ENCODE data around the gene RAB11FIP2. TPM values are rescaled to one million over a fixed set of nuclear protein-coding genes. Genes with fewer than 3 reads are reported as not detected.

Gene RAB11FIP2
- total RNA-seq, 2 donors from 2014 or later = 11.8 to 18.0 TPM

GRCh38 chr10:118042827-118043242 is 3.9 kb downstream of the RAB11FIP2 start:
- H3K27ac Mint-ChIP-seq = no peak overlapping the region
- peaks cover 11 to 13% of the 10 kb centered on the region in 2 donors for H3K36me3 Mint-ChIP-seq
- no peak for ATAC-seq
- DNase-seq (ENCODE audit: low spot score in 2 of 2) = no peak
- H3K9me3 Mint-ChIP-seq = no peaks in the 10 kb centered on the region

GRCh38 chr10:118042336-118042735 is 4.4 kb downstream of the RAB11FIP2 start:
- DNase-seq (ENCODE audit: low spot score in 2 of 2) (no peak), ATAC-seq (no peak)
- peaks cover 11 to 13% of the 10 kb centered on the region in 2 donors for H3K36me3 Mint-ChIP-seq
- H3K27ac Mint-ChIP-seq = no peak overlapping the region
- H3K9me3 Mint-ChIP-seq = no peaks in the 10 kb centered on the region

GRCh38 chr10:118041316-118041715 is 5.4 kb downstream of the RAB11FIP2 start:
- H3K27ac Mint-ChIP-seq = no peak overlapping the region
- ATAC-seq (no peak), DNase-seq (ENCODE audit: low spot score in 2 of 2) (no peak)
- no peaks in the 10 kb centered on the region for H3K9me3 Mint-ChIP-seq
- H3K36me3 Mint-ChIP-seq = peaks cover 11 to 13% of the 10 kb centered on the region in 2 donors

DNA sequence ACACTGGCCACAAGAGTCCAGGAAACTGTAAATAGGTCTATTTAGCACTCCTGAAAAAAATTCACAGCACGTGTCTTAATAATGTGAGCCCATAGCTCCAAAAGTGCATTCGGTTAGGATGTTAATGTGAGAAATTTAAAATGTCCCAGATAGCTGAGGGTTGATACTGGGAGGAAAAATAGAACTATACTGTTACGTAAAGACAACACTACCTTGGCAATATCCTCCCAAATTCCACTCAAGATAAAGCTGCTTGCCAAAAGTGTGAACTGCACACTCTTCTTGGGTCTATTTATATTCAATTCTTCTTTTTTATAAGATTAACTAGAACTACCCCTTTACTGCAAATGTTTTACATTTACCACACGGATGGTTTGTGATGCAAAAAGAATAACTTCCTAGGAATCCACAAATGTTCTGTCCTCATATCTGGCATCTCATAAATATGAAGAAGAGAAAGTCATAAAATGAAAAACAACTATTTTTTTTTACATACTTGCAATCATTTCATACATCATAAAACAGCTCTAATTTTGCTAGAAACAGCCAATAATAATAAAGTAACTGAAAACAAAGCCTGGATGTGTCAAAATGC is 10.4 kb downstream of the RAB11FIP2 start:
- DNase-seq (ENCODE audit: low spot score in 2 of 2) (no peak), ATAC-seq (no peak)
- Mint-ChIP-seq H3K9me3 (no peaks in the 10 kb centered on the region), H3K27ac (no peak overlapping the region), H3K36me3 (peaks cover 10 to 13% of the 10 kb centered on the region in 2 donors)

GRCh38 chr10:118035354-118036005 is 11.3 kb downstream of the RAB11FIP2 start:
- no peaks in the 10 kb centered on the region for H3K9me3 Mint-ChIP-seq
- no peak overlapping the region for H3K27ac Mint-ChIP-seq
- DNase-seq (ENCODE audit: low spot score in 2 of 2) (no peak), ATAC-seq (no peak)
- H3K36me3 Mint-ChIP-seq = peaks cover 10 to 13% of the 10 kb centered on the region in 2 donors

DNA sequence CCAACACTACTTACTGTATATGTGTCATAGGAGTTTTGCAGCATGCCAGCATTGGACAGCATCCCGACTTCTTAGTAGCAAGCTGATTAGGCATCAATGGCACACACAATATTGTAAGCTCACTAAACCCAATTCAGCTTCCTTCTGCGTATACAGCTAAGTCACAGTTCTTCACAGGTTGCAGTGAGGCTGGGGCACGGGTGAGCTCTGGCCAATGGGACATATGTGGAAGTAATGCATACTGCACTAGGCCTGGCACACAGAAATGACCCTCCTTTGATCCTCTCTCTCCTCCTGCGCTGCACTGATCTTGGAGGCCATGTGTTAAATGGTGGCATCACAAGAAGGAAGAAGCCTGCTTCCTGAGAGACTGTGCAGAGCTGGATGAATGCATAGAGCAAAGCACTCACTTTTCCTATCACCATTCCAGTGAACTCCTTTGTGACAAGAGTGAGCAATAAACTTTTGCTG is 11.9 kb downstream of the RAB11FIP2 start:
- no peaks in the 10 kb centered on the region for H3K9me3 Mint-ChIP-seq
- DNase-seq (ENCODE audit: low spot score in 2 of 2) = no peak

GRCh38 chr10:118033905-118034304 is 12.8 kb downstream of the RAB11FIP2 start:
- DNase-seq (ENCODE audit: low spot score in 2 of 2) (no peak), ATAC-seq (no peak)
- Mint-ChIP-seq H3K9me3 (no peaks in the 10 kb centered on the region), H3K36me3 (peaks cover 5 to 8% of the 10 kb centered on the region in 2 donors), H3K27ac (no peak overlapping the region)

More for the DNA sequence above, 11.9 kb downstream of the RAB11FIP2 start:
- Mint-ChIP-seq H3K27ac (no peak overlapping the region), H3K36me3 (peaks cover 10 to 13% of the 10 kb centered on the region in 2 donors)
- no peak for ATAC-seq

DNA sequence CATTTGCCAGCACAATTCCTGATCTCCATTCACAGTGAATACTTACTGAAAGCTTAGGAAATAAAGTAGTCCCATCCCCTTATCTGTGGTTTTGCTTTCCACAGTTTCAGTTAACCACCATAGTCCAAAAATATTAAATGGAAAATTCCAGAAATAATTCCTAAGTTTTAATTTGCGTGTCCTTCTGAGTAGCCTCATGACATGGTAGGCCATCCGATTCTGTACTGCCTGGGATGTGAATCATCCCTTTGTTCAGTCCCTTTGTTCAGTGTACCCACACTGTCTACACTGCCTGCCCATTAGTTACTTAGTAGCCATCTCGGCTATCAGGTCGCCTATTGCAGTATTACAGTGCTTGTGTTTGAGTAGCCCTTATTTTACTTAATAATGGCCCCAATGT is 14.2 kb downstream of the RAB11FIP2 start:
- Mint-ChIP-seq H3K36me3 (peaks cover 5 to 11% of the 10 kb centered on the region in 2 donors), H3K27ac (no peak overlapping the region), H3K9me3 (no peaks in the 10 kb centered on the region)
- ATAC-seq (no peak), DNase-seq (ENCODE audit: low spot score in 2 of 2) (no peak)

- no peak overlapping the region for H3K27ac Mint-ChIP-seq
- ATAC-seq (no peak), DNase-seq (ENCODE audit: low spot score in 2 of 2) (no peak)
- peaks cover 5 to 11% of the 10 kb centered on the region in 2 donors for H3K36me3 Mint-ChIP-seq
- H3K9me3 Mint-ChIP-seq = no peaks in the 10 kb centered on the region
Observed at GRCh38 chr10:118031351-118032075, 15.2 kb downstream of the RAB11FIP2 start.

DNA sequence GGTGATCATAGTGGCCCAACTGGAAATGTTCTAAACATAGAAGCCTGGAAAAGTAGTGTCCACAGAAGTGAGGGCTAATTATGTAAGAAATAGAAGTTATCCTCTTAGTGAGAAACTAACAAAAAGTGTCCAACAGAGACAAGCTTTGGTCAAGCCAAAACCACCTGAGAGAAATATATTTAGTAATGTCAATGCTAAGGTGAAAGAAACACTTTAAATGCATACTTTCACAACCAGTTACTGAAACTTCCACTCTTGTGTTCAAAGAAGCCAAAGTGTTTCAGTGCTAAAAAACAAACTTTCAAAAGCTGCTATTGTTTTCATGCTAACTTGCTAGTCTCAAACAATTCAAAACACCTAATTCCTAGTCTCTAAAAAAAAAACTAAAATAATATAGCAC is 18.1 kb downstream of the RAB11FIP2 start:
- peaks cover 10 to 11% of the 10 kb centered on the region in 2 donors for H3K36me3 Mint-ChIP-seq
- DNase-seq (ENCODE audit: low spot score in 2 of 2) = no peak
- ATAC-seq = no peak
- no peaks in the 10 kb centered on the region for H3K9me3 Mint-ChIP-seq
- no peak overlapping the region for H3K27ac Mint-ChIP-seq

DNA sequence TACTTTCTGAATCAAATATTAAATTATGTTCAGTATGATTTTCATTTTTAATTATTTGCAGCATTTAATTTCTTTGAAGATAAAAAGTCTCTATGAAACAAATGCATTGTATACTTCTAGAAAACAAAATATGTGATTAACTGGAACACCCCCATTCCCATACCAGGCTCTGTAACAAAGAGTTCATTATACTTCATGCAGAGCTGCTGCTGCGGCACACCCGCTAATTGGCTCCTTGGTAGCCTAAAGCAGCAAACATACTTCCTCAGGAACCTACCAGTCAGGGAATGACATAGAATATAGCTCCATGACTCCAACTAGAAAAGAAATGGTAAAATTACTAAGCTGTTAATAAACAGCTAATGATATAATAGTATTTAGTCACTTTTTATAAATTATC is 19.3 kb downstream of the RAB11FIP2 start:
- H3K27ac Mint-ChIP-seq = no peak overlapping the region
- no peaks in the 10 kb centered on the region for H3K9me3 Mint-ChIP-seq
- H3K36me3 Mint-ChIP-seq = peaks cover 5 to 9% of the 10 kb centered on the region in 2 donors
- no peak for ATAC-seq
- DNase-seq (ENCODE audit: low spot score in 2 of 2) = no peak

- Mint-ChIP-seq H3K9me3 (no peaks in the 10 kb centered on the region), H3K27ac (no peak overlapping the region), H3K36me3 (peaks cover 5 to 6% of the 10 kb centered on the region in 2 donors)
- no peak for ATAC-seq
- DNase-seq (ENCODE audit: low spot score in 2 of 2) = no peak
Observed at GRCh38 chr10:118026936-118027335, 19.8 kb downstream of the RAB11FIP2 start.

DNA sequence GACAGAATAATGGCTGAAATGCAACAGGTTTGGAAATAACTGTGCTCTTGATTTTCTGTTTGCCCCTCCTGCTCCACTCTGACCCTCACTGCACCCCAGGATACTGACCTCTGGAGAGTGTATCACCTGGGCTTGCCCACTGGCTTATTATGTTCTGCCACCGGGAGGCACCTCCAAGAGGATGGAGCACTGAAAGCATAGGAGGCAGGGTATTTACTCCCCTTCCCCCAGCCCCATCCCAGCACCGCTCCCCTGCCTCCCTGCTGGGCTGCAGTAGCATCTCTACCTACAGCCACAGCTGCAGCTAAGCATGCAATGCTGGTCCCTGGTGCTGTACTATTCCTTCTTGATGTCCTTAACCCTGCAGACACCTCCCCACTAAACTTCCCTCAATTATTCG is 26.4 kb downstream of the RAB11FIP2 start:
- Mint-ChIP-seq H3K9me3 (no peaks in the 10 kb centered on the region), H3K27ac (no peak overlapping the region), H3K36me3 (peaks cover 0 to 4% of the 10 kb centered on the region in 2 donors)
- ATAC-seq = no peak
- DNase-seq (ENCODE audit: low spot score in 2 of 2) = no peak

GRCh38 chr10:118017850-118018249 is 28.9 kb downstream of the RAB11FIP2 start:
- Mint-ChIP-seq H3K27ac (no peak overlapping the region), H3K36me3 (peaks cover 0 to 4% of the 10 kb centered on the region in 2 donors), H3K9me3 (no peaks in the 10 kb centered on the region)
- DNase-seq (ENCODE audit: low spot score in 2 of 2) = no peak
- ATAC-seq = no peak

DNA sequence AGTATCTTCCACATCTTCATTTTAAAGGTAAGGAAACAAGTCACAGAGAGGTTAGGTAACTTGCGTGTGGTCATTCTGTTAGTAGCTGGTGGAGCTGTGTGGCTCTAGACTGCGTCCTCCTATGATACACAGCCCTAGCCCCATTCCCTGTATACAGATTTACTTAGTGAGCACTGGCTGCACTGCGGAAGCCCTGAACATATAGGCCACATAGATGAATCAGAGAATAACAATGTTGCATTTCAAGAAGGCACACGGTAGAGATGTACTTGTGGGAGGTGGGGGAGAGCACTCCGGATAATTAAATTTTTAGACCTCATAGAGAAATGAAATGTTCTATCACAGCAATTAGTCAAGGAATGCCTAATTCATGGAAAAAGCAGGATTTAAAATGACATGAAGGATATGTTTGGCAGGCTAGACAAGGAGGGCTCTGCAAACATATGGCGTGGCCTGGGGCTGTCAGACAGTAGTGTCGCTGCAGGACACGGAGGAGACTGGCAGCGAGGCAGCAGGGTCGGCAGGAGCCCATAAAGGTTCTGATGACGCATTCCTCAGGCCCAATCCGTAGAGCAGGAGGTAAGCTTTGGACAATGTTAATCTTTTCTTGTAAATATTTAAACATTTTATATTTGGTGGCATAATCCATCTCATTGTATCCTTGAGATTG is 29.5 kb downstream of the RAB11FIP2 start:
- ATAC-seq (no peak), DNase-seq (ENCODE audit: low spot score in 2 of 2) (no peak)
- Mint-ChIP-seq H3K27ac (no peak overlapping the region), H3K36me3 (peaks cover 0 to 4% of the 10 kb centered on the region in 2 donors), H3K9me3 (no peaks in the 10 kb centered on the region)

- H3K9me3 Mint-ChIP-seq = no peaks in the 10 kb centered on the region
- DNase-seq (ENCODE audit: low spot score in 2 of 2) = no peak
- no peak overlapping the region for H3K27ac Mint-ChIP-seq
- peaks cover 0 to 9% of the 10 kb centered on the region in 2 donors for H3K36me3 Mint-ChIP-seq
- ATAC-seq = no peak
Observed at GRCh38 chr10:118012952-118013525, 33.7 kb downstream of the RAB11FIP2 start.

Data from activated naive CD4-positive, alpha-beta T cell treated with anti-CD3 and anti-CD28 coated beads, Interleukin-2, amount 50 U/mL, for 72 hours (primary cell).